Kidney (tissue), 14 donors: Measurements from ENCODE around the gene PANX2. TPM values are rescaled to one million over a fixed set of nuclear protein-coding genes. Genes with fewer than 3 reads are reported as not detected.
A peak's percentile ranks its signal among the peaks of the same experiment; 100 is the strongest.

Source experiments
- DNase-seq, 5 donors: peaks; one replicate each; pipeline ENCODE4 v3.0.0-alpha.2; 2013 to 2020
- FAIRE-seq: peaks from 2 replicates; lab custom pipeline; 2012; peaks lifted over from hg19 to GRCh38; lab: Jason Lieb, UNC
- H3K27ac ChIP-seq, 2 donors: one replicate each; pipeline ENCODE4 v1.7.0; 2013; ENCODE audit warnings: low read depth in 2 of 2, low read length in 2 of 2, inconsistent platforms in 1 of 2
- H3K27me3 ChIP-seq: one replicate; pipeline ENCODE4 v1.7.1; 2013; ENCODE audit warnings: low read length, inconsistent platforms; ENCODE audit not compliant: control insufficient read depth, insufficient read depth
- H3K36me3 ChIP-seq, 3 donors: one replicate each; pipeline versions ENCODE4 v1.7.0 to v1.7.1; 2013; ENCODE audit warnings: low read length in 3 of 3, control low read depth in 1 of 3, inconsistent platforms in 1 of 3; ENCODE audit not compliant: insufficient read depth in 3 of 3, control insufficient read depth in 2 of 3
- H3K4me1 ChIP-seq, 3 donors: one replicate each; pipeline versions ENCODE4 v1.7.0 to v1.7.1; 2013; ENCODE audit warnings: low read length in 3 of 3, inconsistent platforms in 1 of 3, low read depth in 1 of 3; ENCODE audit not compliant: control insufficient read depth in 2 of 3, insufficient read depth in 2 of 3
- H3K4me3 ChIP-seq, 3 donors: one replicate each; pipeline versions ENCODE4 v1.7.0 to v1.8.1; 2013; ENCODE audit warnings: low read length in 3 of 3, control low read depth in 1 of 3, inconsistent platforms in 1 of 3
- H3K9ac ChIP-seq, 3 donors: one replicate each; pipeline versions ENCODE4 v1.7.0 to v1.7.1; 2013; ENCODE audit warnings: low read length in 3 of 3, control low read depth in 1 of 3, inconsistent platforms in 1 of 3
- H3K9me3 ChIP-seq, 3 donors: one replicate each; pipeline versions ENCODE4 v1.7.0 to v1.7.1; 2013; ENCODE audit warnings: low read length in 3 of 3, control low read depth in 1 of 3, inconsistent platforms in 1 of 3; ENCODE audit not compliant: control insufficient read depth in 2 of 3, insufficient read depth in 1 of 3
- intact Hi-C: fragments of 100-400 bp; cut with DNase I; formaldehyde crosslinking; loops from one replicate; pipeline ENCODE4 v1.11.1; 2022
- polyA plus RNA-seq: library from polyadenylated mRNA; stranded (reverse); fragments of 350-450 nt; fragmentation: Illumina TruSeq; extraction: RNeasy Lipid Tissue Mini Kit (QIAGEN cat#74804); gene quantifications from one replicate; pipeline ENCODE4 v1.2.3, GENCODE V29; 2014; ENCODE audit warnings: low read depth, low replicate concordance; ENCODE audit not compliant: insufficient read depth
- total RNA-seq: library from RNA; stranded (reverse); fragmentation: NEBNext Ultra II Directional; extraction: Animal tissue kit (Norgen Biotek cat#: 25700); gene quantifications from one replicate; pipeline ENCODE4 v1.2.1, GENCODE V29; 2021
- TF ChIP-seq, protein P1 (sequence below): IDR thresholded peaks from 3 replicates; pipeline ENCODE4 v1.5.1; 2012; ENCODE audit warnings: mild to moderate bottlenecking, moderate library complexity, borderline replicate concordance; ENCODE audit not compliant: insufficient read depth; ENCODE audit errors: extremely low read depth
- donor health status: control.
- donor health status: control.
- donor health status: control.
- donor health status: control.
- donor health status: control.
- donor health status: DM: yes; HTN: yes; CAD: no.
- donor health status: Normal renal cell carcinoma (clear cell type).

The PANX2 gene
- total and polyA plus RNA-seq, 2 donors from 2014 or later, result 1.0 to 4.3 TPM

DNA sequence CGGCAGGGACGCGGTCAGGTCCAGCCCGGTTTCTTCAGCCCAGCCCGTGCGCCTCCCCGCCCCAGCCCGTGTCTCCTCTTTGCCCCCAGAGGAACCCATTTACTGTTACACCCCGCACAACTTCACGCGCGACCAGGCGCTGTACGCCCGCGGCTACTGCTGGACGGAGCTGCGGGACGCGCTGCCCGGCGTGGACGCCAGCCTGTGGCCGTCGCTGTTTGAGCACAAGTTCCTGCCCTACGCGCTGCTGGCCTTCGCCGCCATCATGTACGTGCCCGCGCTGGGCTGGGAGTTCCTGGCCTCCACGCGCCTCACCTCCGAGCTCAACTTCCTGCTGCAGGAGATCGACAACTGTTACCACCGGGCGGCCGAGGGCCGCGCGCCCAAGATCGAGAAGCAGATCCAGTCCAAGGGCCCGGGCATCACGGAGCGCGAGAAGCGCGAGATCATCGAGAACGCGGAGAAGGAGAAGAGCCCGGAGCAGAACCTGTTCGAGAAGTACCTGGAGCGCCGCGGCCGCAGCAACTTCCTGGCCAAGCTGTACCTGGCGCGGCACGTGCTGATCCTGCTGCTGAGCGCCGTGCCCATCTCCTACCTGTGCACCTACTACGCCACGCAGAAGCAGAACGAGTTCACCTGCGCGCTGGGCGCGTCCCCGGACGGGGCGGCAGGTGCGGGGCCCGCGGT lies 6.5 kb downstream of the PANX2 start:
- TF ChIP-seq, protein P1, sequence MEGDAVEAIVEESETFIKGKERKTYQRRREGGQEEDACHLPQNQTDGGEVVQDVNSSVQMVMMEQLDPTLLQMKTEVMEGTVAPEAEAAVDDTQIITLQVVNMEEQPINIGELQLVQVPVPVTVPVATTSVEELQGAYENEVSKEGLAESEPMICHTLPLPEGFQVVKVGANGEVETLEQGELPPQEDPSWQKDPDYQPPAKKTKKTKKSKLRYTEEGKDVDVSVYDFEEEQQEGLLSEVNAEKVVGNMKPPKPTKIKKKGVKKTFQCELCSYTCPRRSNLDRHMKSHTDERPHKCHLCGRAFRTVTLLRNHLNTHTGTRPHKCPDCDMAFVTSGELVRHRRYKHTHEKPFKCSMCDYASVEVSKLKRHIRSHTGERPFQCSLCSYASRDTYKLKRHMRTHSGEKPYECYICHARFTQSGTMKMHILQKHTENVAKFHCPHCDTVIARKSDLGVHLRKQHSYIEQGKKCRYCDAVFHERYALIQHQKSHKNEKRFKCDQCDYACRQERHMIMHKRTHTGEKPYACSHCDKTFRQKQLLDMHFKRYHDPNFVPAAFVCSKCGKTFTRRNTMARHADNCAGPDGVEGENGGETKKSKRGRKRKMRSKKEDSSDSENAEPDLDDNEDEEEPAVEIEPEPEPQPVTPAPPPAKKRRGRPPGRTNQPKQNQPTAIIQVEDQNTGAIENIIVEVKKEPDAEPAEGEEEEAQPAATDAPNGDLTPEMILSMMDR, result no peak
- FAIRE-seq, result no peak
- no peaks in the 10 kb centered on the region for H3K27me3 ChIP-seq
- no peak overlapping the region for H3K27ac ChIP-seq
- H3K36me3 ChIP-seq, result no peaks in the 10 kb centered on the region
- DNase-seq, result peak in 2 of 5 donors; percentile 49 to 69
- intact Hi-C loops, result no loop called here
- H3K9me3 ChIP-seq, result no peaks in the 10 kb centered on the region
- H3K9ac ChIP-seq, result no peak overlapping the region
- H3K4me1 ChIP-seq, result peaks cover 0 to 3% (median under 1%) of the 10 kb centered on the region in 3 donors
- H3K4me3 ChIP-seq, result no peak overlapping the region

DNA sequence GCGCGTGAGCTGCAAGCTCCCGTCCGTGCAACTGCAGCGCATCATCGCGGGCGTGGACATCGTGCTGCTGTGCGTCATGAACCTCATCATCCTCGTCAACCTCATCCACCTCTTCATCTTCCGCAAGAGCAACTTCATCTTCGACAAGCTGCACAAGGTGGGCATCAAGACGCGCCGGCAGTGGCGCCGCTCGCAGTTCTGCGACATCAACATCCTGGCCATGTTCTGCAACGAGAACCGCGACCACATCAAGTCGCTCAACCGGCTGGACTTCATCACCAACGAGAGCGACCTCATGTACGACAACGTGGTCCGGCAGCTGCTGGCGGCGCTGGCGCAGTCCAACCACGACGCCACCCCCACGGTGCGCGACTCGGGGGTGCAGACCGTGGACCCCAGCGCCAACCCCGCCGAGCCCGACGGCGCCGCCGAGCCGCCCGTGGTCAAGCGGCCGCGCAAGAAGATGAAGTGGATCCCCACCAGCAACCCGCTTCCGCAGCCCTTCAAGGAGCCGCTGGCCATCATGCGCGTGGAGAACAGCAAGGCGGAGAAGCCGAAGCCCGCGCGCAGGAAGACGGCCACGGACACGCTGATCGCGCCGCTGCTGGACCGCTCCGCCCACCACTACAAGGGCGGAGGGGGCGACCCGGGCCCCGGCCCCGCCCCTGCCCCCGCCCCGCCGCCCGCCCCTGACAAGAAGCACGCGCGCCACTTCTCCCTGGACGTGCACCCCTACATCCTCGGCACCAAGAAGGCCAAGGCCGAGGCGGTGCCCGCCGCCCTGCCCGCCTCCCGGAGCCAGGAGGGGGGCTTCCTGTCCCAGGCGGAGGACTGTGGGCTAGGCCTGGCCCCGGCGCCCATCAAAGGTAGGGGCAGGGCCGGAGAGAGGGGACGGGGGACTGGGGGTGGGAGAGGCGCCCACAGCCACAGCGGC lies 7.3 kb downstream of the PANX2 start:
- Histone ChIP-seq H3K36me3 (no peaks in the 10 kb centered on the region), H3K27ac (no peak overlapping the region), H3K4me3 (no peak overlapping the region), H3K27me3 (no peaks in the 10 kb centered on the region), H3K9ac (no peak overlapping the region), H3K9me3 (no peaks in the 10 kb centered on the region), H3K4me1 (peaks cover 0 to 9% (median 3%) of the 10 kb centered on the region in 3 donors)
- peak in 2 of 5 donors; percentile 48 to 78 for DNase-seq
- TF ChIP-seq, protein P1, result no peak
- no peak for FAIRE-seq
- intact Hi-C loops, result no loop called here

DNA sequence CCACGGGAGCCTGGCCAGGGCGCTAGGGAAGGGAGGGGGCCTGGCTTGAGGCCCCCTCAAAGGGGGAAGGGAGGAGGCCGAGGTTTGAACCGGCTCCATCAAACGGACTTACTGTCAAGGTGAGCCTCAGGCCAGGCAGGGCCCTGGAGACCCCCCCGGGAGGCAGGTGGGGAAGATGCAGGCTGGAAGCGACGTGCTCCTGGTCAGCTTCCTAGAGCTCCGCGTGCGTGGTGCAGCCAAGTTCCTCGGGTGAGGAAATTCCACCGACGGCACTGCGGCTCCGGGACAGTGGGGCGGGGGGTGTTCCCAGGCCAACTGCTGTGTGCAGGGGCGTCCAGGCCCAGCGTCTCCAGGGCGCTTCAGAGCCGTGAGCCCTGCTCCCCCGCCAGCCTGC lies 7.9 kb downstream of the PANX2 start:
- DNase-seq, result peak in 1 of 5 donors; percentile 71
- Histone ChIP-seq H3K27me3 (no peaks in the 10 kb centered on the region), H3K4me3 (no peak overlapping the region), H3K4me1 (peaks cover 0 to 14% (median 6%) of the 10 kb centered on the region in 3 donors), H3K9me3 (no peaks in the 10 kb centered on the region), H3K36me3 (no peaks in the 10 kb centered on the region), H3K9ac (no peak overlapping the region), H3K27ac (no peak overlapping the region)
- intact Hi-C loops, result no loop called here
- TF ChIP-seq, protein P1, result no peak
- no peak for FAIRE-seq
